MM.1S (cell line): Measurements from ENCODE around the gene PTGDS.

ENCODE experiments used
- DNase-seq: peaks from one replicate; pipeline ENCODE4 v3.0.0-alpha.2; 2015
- H2AFZ ChIP-seq: fragments of 300-600 bp; sonication (generic); 2 replicates; pipeline ENCODE4 v1.6.0; 2016; ENCODE audit warnings: antibody characterized with exemption, low read length
- H3F3A ChIP-seq: fragments of 300-600 bp; sonication (generic); 2 replicates; pipeline ENCODE4 v1.6.1; 2016; ENCODE audit warnings: mild to moderate bottlenecking, antibody characterized with exemption, low read length, moderate library complexity, mixed read lengths; ENCODE audit not compliant: insufficient read depth
- H3K27ac ChIP-seq: fragments of 300-600 bp; sonication (generic); 2 replicates; pipeline ENCODE4 v1.5.1; 2016; ENCODE audit warnings: mild to moderate bottlenecking, low read length
- H3K27me3 ChIP-seq: fragments of 300-600 bp; sonication (generic); replicated peaks from 2 replicates; pipeline ENCODE4 v1.6.0; 2016; ENCODE audit warnings: low read length; ENCODE audit not compliant: insufficient read depth
- H3K36me3 ChIP-seq: fragments of 300-600 bp; sonication (generic); replicated peaks from 2 replicates; pipeline ENCODE4 v1.6.1; 2016; ENCODE audit warnings: mild to moderate bottlenecking, low read length, mixed read lengths; ENCODE audit not compliant: insufficient read depth
- H3K4me1 ChIP-seq: fragments of 300-600 bp; sonication (generic); 2 replicates; pipeline ENCODE4 v1.6.1; 2016; ENCODE audit warnings: low read length, mixed read lengths
- H3K4me2 ChIP-seq: fragments of 300-600 bp; sonication (generic); 2 replicates; pipeline ENCODE4 v1.6.0; 2016; ENCODE audit warnings: low read depth, low read length
- H3K4me3 ChIP-seq: fragments of 300-600 bp; sonication (generic); 2 replicates; pipeline ENCODE4 v1.5.1; 2016; ENCODE audit warnings: low read length, mixed read lengths
- H3K79me2 ChIP-seq: fragments of 300-600 bp; sonication (generic); 2 replicates; pipeline ENCODE4 v1.6.1; 2016; ENCODE audit warnings: mixed run types, low read length, mixed read lengths
- H3K9ac ChIP-seq: fragments of 300-600 bp; sonication (generic); 2 replicates; pipeline ENCODE4 v1.6.1; 2016; ENCODE audit warnings: low read length, mixed read lengths
- H3K9me2 ChIP-seq: fragments of 300-600 bp; sonication (generic); replicated peaks from 2 replicates; pipeline ENCODE4 v1.6.1; 2016; ENCODE audit warnings: mild to moderate bottlenecking, low read length, mixed read lengths; ENCODE audit not compliant: insufficient read depth
- H3K9me3 ChIP-seq: fragments of 300-600 bp; sonication (generic); replicated peaks from 2 replicates; pipeline ENCODE4 v1.6.1; 2016; ENCODE audit warnings: mild to moderate bottlenecking, low read length, mixed read lengths; ENCODE audit not compliant: insufficient read depth
- H4K20me1 ChIP-seq: fragments of 300-600 bp; sonication (generic); 2 replicates; pipeline ENCODE4 v1.6.1; 2016; ENCODE audit warnings: mild to moderate bottlenecking, low read length, moderate library complexity, mixed read lengths; ENCODE audit not compliant: insufficient read depth
- CTCF ChIP-seq: fragments of 300-600 bp; sonication (generic); IDR thresholded peaks from 2 replicates; pipeline ENCODE4 v1.5.1; 2016; ENCODE audit warnings: antibody characterized with exemption, low read length, mixed read lengths
- EZH2 ChIP-seq: fragments of 300-600 bp; sonication (generic); optimal IDR thresholded peaks from 2 replicates; pipeline ENCODE3; 2017; ENCODE audit warnings: low read depth, mild to moderate bottlenecking, antibody characterized with exemption, low read length, mixed read lengths
- EZH2phosphoT487 ChIP-seq: fragments of 300-600 bp; sonication (generic); IDR thresholded peaks from 2 replicates; pipeline ENCODE4 v1.6.1; 2018; ENCODE audit warnings: antibody characterized with exemption, low read length

Gene PTGDS

DNA sequence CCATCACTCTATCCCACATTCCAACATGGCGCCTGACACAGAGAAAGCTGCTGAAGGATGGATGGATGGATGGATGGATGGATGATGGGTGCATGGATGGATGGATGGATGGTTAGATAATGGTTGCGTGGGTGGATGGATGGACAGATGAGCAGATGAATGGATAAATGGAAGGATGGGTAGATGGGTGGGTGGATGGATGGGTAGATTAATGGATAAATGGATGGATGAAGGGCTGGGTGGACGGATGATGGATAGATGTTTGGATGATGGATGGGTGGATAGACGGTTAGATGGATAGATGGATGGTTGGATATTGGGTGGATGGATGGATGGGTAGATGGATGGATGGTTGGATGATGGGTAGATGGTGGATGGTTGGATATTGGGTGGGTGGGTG is 20.7 kb upstream of the PTGDS start:
- Histone ChIP-seq H3K4me1 (no peaks in the 10 kb centered on the region), H2AFZ (no peak overlapping the region), H3K9me3 (no peaks in the 10 kb centered on the region), H3K27ac (no peak overlapping the region), H3K9ac (no peak overlapping the region), H3K36me3 (no peaks in the 10 kb centered on the region), H3K4me3 (no peak overlapping the region), H3K4me2 (no peak overlapping the region), H3K9me2 (no peaks in the 10 kb centered on the region), H3K79me2 (no peaks in the 10 kb centered on the region), H3F3A (no peaks in the 10 kb centered on the region), H4K20me1 (no peaks in the 10 kb centered on the region), H3K27me3 (peaks cover 77% of the 10 kb centered on the region)
- TF ChIP-seq EZH2 (no peak), EZH2phosphoT487 (no peak), CTCF (no peak)
- no peak for DNase-seq

GRCh38 chr9:136957461-136957860 is 19.8 kb upstream of the PTGDS start:
- H3K9me3 ChIP-seq = no peaks in the 10 kb centered on the region
- H3K4me2 ChIP-seq = no peak overlapping the region
- DNase-seq = no peak
- peaks cover 85% of the 10 kb centered on the region for H3K27me3 ChIP-seq
- no peak overlapping the region for H3K27ac ChIP-seq
- TF ChIP-seq EZH2phosphoT487 = no peak
- no peaks in the 10 kb centered on the region for H3K9me2 ChIP-seq
- no peaks in the 10 kb centered on the region for H3K4me1 ChIP-seq
- no peak overlapping the region for H3K4me3 ChIP-seq
- H2AFZ ChIP-seq = no peak overlapping the region
- no peak overlapping the region for H3K9ac ChIP-seq
- H3K36me3 ChIP-seq = no peaks in the 10 kb centered on the region
- no peaks in the 10 kb centered on the region for H4K20me1 ChIP-seq
- no peaks in the 10 kb centered on the region for H3F3A ChIP-seq
- H3K79me2 ChIP-seq = no peaks in the 10 kb centered on the region

DNA sequence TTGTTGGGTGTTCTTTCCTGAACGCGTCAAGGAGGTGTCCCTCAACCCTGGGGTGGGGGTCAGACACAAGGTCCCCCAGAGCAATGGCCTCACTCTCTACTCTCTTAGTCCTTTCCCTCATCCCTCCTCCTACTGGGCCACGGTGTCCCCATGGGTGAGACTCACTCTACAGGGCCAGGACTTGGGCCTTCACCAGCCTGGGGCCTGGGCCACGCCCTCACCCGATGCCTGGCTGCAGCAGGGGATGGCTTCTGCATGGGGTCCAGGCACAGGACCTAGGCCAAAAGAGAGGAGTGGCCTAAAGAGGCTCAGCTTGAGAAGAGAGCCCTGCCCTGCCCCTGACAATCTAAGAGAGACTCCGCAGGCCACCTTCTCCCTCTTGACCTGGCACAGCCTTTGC is 19.4 kb upstream of the PTGDS start:
- Histone ChIP-seq H3K9ac (no peak overlapping the region), H3K4me1 (no peaks in the 10 kb centered on the region)

GRCh38 chr9:136958473-136958872 is 18.8 kb upstream of the PTGDS start:
- DNase-seq = no peak
- Histone ChIP-seq H3K27me3 (peaks cover 88% of the 10 kb centered on the region), H3K27ac (no peak overlapping the region), H3K4me1 (no peaks in the 10 kb centered on the region), H3K9me3 (no peaks in the 10 kb centered on the region), H3K36me3 (no peaks in the 10 kb centered on the region), H2AFZ (no peak overlapping the region), H3K4me2 (no peak overlapping the region), H3K9me2 (no peaks in the 10 kb centered on the region), H3K79me2 (no peaks in the 10 kb centered on the region), H4K20me1 (no peaks in the 10 kb centered on the region), H3K4me3 (no peak overlapping the region), H3F3A (no peaks in the 10 kb centered on the region), H3K9ac (no peak overlapping the region)
- TF ChIP-seq CTCF (no peak), EZH2 (no peak), EZH2phosphoT487 (no peak)

More for the DNA sequence above, 19.4 kb upstream of the PTGDS start:
- Histone ChIP-seq H3K4me3 (no peak overlapping the region), H3K9me3 (no peaks in the 10 kb centered on the region), H2AFZ (no peak overlapping the region), H3K4me2 (no peak overlapping the region), H3K9me2 (no peaks in the 10 kb centered on the region), H3K36me3 (no peaks in the 10 kb centered on the region), H3F3A (no peaks in the 10 kb centered on the region), H3K27ac (no peak overlapping the region), H3K79me2 (no peaks in the 10 kb centered on the region), H3K27me3 (peaks cover 88% of the 10 kb centered on the region), H4K20me1 (no peaks in the 10 kb centered on the region)
- no peak for DNase-seq
- TF ChIP-seq CTCF (no peak), EZH2 (no peak), EZH2phosphoT487 (no peak)
